Fibroblast of pulmonary artery (primary cell): ENCODE results near the gene ANKS1B.

ENCODE experiments used
- DNase-seq: peaks from one replicate; pipeline ENCODE4 v3.0.0-alpha.2; 2010; ENCODE audit warnings: low read depth
- H3K4me3 ChIP-seq: replicated peaks from 2 replicates; pipeline ENCODE4 v1.5.1; 2011; ENCODE audit warnings: low read depth, mild to moderate bottlenecking, control low read depth, low read length, moderate library complexity
- CTCF ChIP-seq: IDR thresholded peaks from 2 replicates; pipeline ENCODE4 v1.5.1; 2011; ENCODE audit warnings: mild to moderate bottlenecking, control low read depth, low read length, inconsistent platforms; ENCODE audit errors: missing control alignments

Gene ANKS1B

DNA sequence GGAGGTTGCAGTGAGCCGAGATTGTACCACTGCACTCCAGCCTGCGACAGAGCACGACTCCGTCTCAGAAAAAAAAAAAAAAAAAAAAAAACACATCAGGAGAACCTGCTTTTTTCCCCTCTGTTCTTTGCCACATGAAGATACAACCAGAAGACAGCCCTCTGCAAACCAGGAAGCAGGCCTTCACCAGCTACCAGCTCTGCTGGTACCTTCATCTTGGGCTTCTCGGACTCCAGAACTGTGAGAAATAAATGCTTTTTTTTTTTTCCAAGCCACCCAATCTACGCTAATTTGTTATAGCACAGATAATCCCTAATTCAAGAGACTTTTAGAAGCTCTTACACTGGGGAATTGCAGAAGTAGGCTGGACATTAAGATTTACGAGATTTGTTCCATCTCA is 216.0 kb downstream of the ANKS1B start:
- DNase-seq: no peak
- H3K4me3 ChIP-seq: no peak overlapping the region
- no peak for TF ChIP-seq CTCF

DNA sequence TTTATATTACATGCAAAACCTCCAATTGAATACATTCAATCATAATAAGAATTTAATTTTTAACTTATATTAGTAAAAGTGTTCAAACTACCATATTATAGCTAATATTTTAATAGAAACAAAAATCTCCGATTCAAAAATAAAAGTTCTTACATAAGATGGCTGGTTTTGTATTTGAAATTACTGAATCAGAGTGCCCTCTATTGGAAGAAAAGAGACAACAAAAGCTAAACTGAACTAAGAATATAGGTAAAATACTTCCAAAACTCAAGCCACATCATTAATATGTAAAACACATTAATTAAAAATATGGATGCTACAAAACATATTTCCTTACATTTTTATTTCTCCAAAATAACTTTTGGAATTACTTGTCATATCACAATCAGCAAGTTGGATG is 216.9 kb downstream of the ANKS1B start:
- H3K4me3 ChIP-seq: no peak overlapping the region
- peak; percentile 37 for DNase-seq
- peak; percentile 58 for TF ChIP-seq CTCF

DNA sequence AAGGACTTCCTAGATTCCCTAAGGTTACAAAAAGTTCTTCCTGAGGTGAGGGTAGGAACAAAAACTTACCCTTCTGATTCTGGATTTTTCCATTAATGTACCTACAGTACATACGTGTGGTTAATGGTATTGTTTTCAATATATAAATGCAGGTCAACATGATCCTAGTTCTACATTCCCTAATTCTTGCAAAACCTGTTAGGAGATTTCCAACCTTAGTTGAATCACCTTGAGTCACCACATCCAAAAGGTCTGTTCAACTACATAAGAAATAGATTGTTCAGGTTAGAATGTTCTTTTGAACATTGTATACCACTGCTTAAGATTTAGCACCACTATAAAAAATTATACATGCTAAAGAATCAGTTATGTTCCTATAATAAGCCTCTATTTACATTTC is 218.3 kb downstream of the ANKS1B start:
- DNase-seq: no peak
- TF ChIP-seq CTCF: no peak
- H3K4me3 ChIP-seq: no peak overlapping the region

- no peak for TF ChIP-seq CTCF
Observed at GRCh38 chr12:99765469-99766114, 219.1 kb downstream of the ANKS1B start.

DNA sequence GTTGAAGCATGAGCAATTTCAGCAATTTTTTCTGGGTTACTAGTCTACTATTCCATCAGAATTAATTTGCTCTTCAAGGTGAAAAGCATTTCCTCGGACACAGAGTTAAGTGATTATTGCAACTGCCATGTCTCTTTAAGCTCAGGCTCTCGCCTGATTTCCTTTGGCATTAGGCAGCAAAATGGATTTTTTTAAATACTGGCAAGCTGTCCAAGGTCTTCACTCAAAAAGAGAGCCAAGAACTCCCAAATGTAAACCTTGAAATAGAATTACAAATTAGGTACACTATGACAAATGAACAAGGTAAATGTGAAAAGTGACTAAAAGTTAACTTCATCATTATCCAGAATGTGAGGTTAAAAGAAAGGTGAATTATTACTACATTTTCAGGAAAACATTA is 225.3 kb downstream of the ANKS1B start:
- DNase-seq: no peak
- TF ChIP-seq CTCF: no peak
- no peak overlapping the region for H3K4me3 ChIP-seq

More at GRCh38 chr12:99765469-99766114, 219.1 kb downstream of the ANKS1B start:
- no peak for DNase-seq
- no peak overlapping the region for H3K4me3 ChIP-seq

DNA sequence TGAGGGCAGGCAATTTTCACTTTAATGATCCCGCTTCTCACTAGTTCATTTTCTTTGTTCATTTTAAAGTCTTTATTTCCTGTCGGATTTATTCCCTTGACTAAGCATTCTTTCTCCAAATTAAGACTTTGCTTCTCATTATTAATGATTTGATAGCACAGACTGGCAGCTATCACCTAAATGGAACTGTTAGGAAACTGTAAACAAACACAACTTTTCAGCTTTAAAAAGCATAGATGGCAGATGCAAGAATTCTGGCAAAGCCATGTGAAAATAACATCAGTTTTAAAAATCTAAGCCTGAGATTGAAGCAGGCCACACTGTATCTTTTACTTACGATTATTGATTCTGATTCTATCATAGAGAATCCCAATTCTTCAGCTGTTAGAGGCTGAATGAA is 225.7 kb downstream of the ANKS1B start:
- no peak for DNase-seq
- H3K4me3 ChIP-seq: no peak overlapping the region
- TF ChIP-seq CTCF: no peak

DNA sequence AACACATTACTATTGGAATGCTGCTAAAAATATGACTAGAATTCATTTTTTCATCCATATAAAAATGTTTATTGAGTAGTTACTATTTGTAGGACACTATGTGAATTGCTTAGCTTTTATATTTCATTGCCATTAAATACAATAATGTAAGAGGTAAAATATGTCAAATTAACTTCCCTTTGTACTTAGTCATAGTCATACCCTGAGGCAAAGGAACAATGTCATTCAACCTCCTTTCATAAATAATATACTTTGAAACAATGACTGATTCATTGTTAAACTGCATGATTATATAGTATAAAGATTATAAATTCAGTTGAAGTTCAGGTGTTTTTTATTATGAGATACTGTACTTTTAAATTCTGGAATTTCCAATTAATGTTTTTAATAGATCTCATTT is 232.0 kb downstream of the ANKS1B start:
- no peak overlapping the region for H3K4me3 ChIP-seq
- DNase-seq: no peak
- no peak for TF ChIP-seq CTCF
